Liver (tissue), 3 donors: ENCODE measurements around the gene DSCAML1.

Source experiments
- CTCF ChIP-seq: fragments of 150-350 bp; IDR thresholded peaks from 2 replicates; pipeline ENCODE4 v1.5.1; 2017; ENCODE audit warnings: improper control_type of control experiment, low read depth, low read length; ENCODE audit not compliant: missing input control
- GABPA ChIP-seq, 2 donors: IDR thresholded peaks in 1 of 2; conservative IDR thresholded peaks in 1 of 2; 2 replicates each; pipeline ENCODE4 v1.6.1; 2016; ENCODE audit warnings: antibody characterized with exemption in 2 of 2, mild to moderate bottlenecking in 1 of 2, moderate library complexity in 1 of 2
- MAX ChIP-seq: IDR thresholded peaks from 2 replicates; pipeline ENCODE4 v1.6.1; 2016; ENCODE audit warnings: antibody characterized with exemption
- REST ChIP-seq: IDR thresholded peaks from 2 replicates; pipeline ENCODE4 v1.6.1; 2016; ENCODE audit warnings: antibody characterized with exemption, mild to moderate bottlenecking
- TF ChIP-seq, protein P1 (sequence below): IDR thresholded peaks from 2 replicates; pipeline ENCODE4 v1.6.1; 2016; ENCODE audit warnings: antibody characterized with exemption
- donor health status: healthy.
- donor health status: healthy.

GRCh38 chr11:117563556-117563955 lies 233.5 kb downstream of the DSCAML1 start:
- no peak for TF ChIP-seq GABPA (IDR thresholded peaks at IDR 0.05 in 1 of 2, conservative IDR thresholded peaks at IDR 0.05 in 1 of 2)
- TF ChIP-seq REST = no peak
- TF ChIP-seq, protein P1, sequence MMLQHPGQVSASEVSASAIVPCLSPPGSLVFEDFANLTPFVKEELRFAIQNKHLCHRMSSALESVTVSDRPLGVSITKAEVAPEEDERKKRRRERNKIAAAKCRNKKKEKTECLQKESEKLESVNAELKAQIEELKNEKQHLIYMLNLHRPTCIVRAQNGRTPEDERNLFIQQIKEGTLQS = no peak
- no peak for TF ChIP-seq CTCF
- TF ChIP-seq MAX = no peak
